ENCODE measurements around the gene MYO5A. TPM values are rescaled to one million over a fixed set of nuclear protein-coding genes. Genes with fewer than 3 reads are reported as not detected.

The MYO5A gene
- total and polyA plus RNA-seq, 2 donors (not counting 1 experiment from before 2014, with no cell fraction given) = 32.9 to 41.9 TPM

DNA sequence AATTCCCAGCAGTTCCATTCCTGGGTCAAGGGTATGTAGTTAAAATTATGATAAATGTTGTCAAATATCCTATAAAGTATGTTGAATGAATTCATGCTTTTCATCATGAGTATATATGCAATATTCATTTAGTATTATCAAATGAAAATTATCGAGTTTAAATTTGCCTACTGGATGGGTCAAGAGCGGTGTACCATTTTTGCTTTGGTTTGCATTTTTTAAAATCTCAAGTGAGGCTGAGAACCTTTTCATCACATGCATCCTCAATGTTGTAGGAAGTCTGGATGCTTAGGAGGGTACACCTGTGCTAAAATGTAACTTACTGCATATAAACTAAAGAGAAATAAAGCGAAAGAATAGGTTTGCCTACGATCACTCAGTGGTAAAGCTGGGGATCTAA lies 137.6 kb downstream of the MYO5A start:
- TF ChIP-seq, protein P1, sequence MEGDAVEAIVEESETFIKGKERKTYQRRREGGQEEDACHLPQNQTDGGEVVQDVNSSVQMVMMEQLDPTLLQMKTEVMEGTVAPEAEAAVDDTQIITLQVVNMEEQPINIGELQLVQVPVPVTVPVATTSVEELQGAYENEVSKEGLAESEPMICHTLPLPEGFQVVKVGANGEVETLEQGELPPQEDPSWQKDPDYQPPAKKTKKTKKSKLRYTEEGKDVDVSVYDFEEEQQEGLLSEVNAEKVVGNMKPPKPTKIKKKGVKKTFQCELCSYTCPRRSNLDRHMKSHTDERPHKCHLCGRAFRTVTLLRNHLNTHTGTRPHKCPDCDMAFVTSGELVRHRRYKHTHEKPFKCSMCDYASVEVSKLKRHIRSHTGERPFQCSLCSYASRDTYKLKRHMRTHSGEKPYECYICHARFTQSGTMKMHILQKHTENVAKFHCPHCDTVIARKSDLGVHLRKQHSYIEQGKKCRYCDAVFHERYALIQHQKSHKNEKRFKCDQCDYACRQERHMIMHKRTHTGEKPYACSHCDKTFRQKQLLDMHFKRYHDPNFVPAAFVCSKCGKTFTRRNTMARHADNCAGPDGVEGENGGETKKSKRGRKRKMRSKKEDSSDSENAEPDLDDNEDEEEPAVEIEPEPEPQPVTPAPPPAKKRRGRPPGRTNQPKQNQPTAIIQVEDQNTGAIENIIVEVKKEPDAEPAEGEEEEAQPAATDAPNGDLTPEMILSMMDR (conservative IDR thresholded peaks at IDR 0.05 in 1 of 2, IDR thresholded peaks at IDR 0.05 in 1 of 2; ENCODE audit: low read depth in 1 of 2, low read length in 2 of 2) = no peak
- no peak for TF ChIP-seq EZH2 (IDR thresholded peaks at IDR 0.05; ENCODE audit: low read length, missing control alignments)
- H3K9ac ChIP-seq (ENCODE audit: insufficient read depth, low read length) = no peak overlapping the region
- H3K27me3 ChIP-seq (ENCODE audit: control insufficient read depth, insufficient read depth, low read length) = no peaks in the 10 kb centered on the region
- H3K36me3 ChIP-seq (ENCODE audit: control insufficient read depth, insufficient read depth, low read length) = no peaks in the 10 kb centered on the region
- no peaks in the 10 kb centered on the region for H3K79me2 ChIP-seq (ENCODE audit: control insufficient read depth, insufficient read depth, low read length)
- H3K4me1 ChIP-seq (ENCODE audit: control insufficient read depth, extremely low read depth, insufficient read depth, low read length) = no peaks in the 10 kb centered on the region
- DNase-seq (ENCODE audit: low read depth in 2 of 2) = no peak
- H2AFZ ChIP-seq (ENCODE audit: low read length) = no peak overlapping the region
- no peak overlapping the region for H3K4me3 ChIP-seq (replicated peaks in 1 of 4; ENCODE audit: control extremely low read depth in 1 of 4, insufficient read depth in 1 of 4, low read depth in 3 of 4, low read length in 4 of 4)
- H4K20me1 ChIP-seq (ENCODE audit: control insufficient read depth, extremely low read depth, insufficient read depth, low read length) = no peaks in the 10 kb centered on the region
- H3K27ac ChIP-seq (ENCODE audit: insufficient read depth, low read length) = no peak overlapping the region
- H3K4me2 ChIP-seq (ENCODE audit: extremely low read depth, insufficient read depth, low read length) = no peak overlapping the region
- H3K9me3 ChIP-seq (ENCODE audit: control insufficient read depth, insufficient read depth, low read depth, low read length) = no peaks in the 10 kb centered on the region

DNA sequence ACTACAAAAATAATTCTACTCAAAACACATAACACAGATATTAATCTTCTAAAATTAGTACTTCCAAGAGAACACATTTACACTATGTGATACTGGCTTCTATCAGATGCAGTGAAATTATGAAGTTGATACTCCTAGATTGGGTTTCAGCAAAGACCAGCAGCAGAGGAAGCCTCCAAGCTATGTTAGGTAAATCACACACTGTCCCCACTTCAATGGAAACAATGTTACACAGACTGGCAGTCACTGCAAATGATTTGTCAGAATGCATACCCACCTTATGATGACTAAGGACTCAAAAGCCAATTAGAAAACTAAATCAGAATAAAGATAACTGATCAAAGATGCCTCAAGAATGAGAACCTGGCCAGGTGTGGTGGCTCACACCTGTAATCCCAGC lies 143.0 kb downstream of the MYO5A start:
- no peak for DNase-seq (ENCODE audit: low read depth in 2 of 2)
- TF ChIP-seq, protein P1 (conservative IDR thresholded peaks at IDR 0.05 in 1 of 2, IDR thresholded peaks at IDR 0.05 in 1 of 2; ENCODE audit: low read depth in 1 of 2, low read length in 2 of 2) = no peak
- no peak for TF ChIP-seq EZH2 (IDR thresholded peaks at IDR 0.05; ENCODE audit: low read length, missing control alignments)

DNA sequence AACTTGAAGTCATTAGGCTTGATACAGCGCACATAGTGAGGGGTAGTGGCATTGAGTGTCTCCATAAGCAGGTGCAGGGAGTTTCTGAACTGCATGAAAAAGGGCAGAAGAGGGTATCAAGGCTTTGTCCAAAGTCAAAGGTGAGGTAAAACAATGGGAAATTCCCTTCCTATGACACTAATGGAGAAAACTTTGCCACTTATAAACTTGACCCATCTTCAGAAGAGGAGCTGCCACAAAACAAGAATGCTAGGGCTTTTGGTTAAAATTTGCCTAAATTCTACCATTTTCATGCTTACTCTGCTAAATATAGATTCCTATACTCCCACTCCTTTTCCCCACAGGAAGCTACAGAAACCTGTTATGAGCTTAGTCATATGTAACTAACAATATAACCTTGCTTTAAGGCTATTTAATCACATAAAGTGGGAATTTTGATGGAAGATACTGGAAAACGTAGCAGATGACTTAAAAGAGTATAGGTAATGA lies 145.5 kb downstream of the MYO5A start:
- H3K4me1 ChIP-seq (ENCODE audit: control insufficient read depth, extremely low read depth, insufficient read depth, low read length) = no peaks in the 10 kb centered on the region
- H2AFZ ChIP-seq (ENCODE audit: low read length) = no peak overlapping the region
- H3K79me2 ChIP-seq (ENCODE audit: control insufficient read depth, insufficient read depth, low read length) = no peaks in the 10 kb centered on the region
- H3K27me3 ChIP-seq (ENCODE audit: control insufficient read depth, insufficient read depth, low read length) = no peaks in the 10 kb centered on the region
- no peaks in the 10 kb centered on the region for H3K9me3 ChIP-seq (ENCODE audit: control insufficient read depth, insufficient read depth, low read depth, low read length)
- peak in 1 of 2 donors; percentile 48 for DNase-seq (ENCODE audit: low read depth in 2 of 2)
- TF ChIP-seq, protein P1 (conservative IDR thresholded peaks at IDR 0.05 in 1 of 2, IDR thresholded peaks at IDR 0.05 in 1 of 2; ENCODE audit: low read depth in 1 of 2, low read length in 2 of 2) = no peak
- no peak for TF ChIP-seq EZH2 (IDR thresholded peaks at IDR 0.05; ENCODE audit: low read length, missing control alignments)
- H4K20me1 ChIP-seq (ENCODE audit: control insufficient read depth, extremely low read depth, insufficient read depth, low read length) = no peaks in the 10 kb centered on the region
- H3K36me3 ChIP-seq (ENCODE audit: control insufficient read depth, insufficient read depth, low read length) = no peaks in the 10 kb centered on the region
- no peak overlapping the region for H3K9ac ChIP-seq (ENCODE audit: insufficient read depth, low read length)
- H3K4me3 ChIP-seq (replicated peaks in 1 of 4; ENCODE audit: control extremely low read depth in 1 of 4, insufficient read depth in 1 of 4, low read depth in 3 of 4, low read length in 4 of 4) = no peak overlapping the region
- no peak overlapping the region for H3K4me2 ChIP-seq (ENCODE audit: extremely low read depth, insufficient read depth, low read length)
- no peak overlapping the region for H3K27ac ChIP-seq (ENCODE audit: insufficient read depth, low read length)

More for the DNA sequence above, 143.0 kb downstream of the MYO5A start:
- Histone ChIP-seq H4K20me1 (ENCODE audit: control insufficient read depth, extremely low read depth, insufficient read depth, low read length) (no peaks in the 10 kb centered on the region), H2AFZ (ENCODE audit: low read length) (no peak overlapping the region), H3K9me3 (ENCODE audit: control insufficient read depth, insufficient read depth, low read depth, low read length) (no peaks in the 10 kb centered on the region), H3K27me3 (ENCODE audit: control insufficient read depth, insufficient read depth, low read length) (no peaks in the 10 kb centered on the region), H3K79me2 (ENCODE audit: control insufficient read depth, insufficient read depth, low read length) (no peaks in the 10 kb centered on the region), H3K9ac (ENCODE audit: insufficient read depth, low read length) (no peak overlapping the region), H3K4me2 (ENCODE audit: extremely low read depth, insufficient read depth, low read length) (no peak overlapping the region), H3K36me3 (ENCODE audit: control insufficient read depth, insufficient read depth, low read length) (no peaks in the 10 kb centered on the region), H3K27ac (ENCODE audit: insufficient read depth, low read length) (no peak overlapping the region), H3K4me1 (ENCODE audit: control insufficient read depth, extremely low read depth, insufficient read depth, low read length) (no peaks in the 10 kb centered on the region), H3K4me3 (replicated peaks in 1 of 4; ENCODE audit: control extremely low read depth in 1 of 4, insufficient read depth in 1 of 4, low read depth in 3 of 4, low read length in 4 of 4) (no peak overlapping the region)

Measured in fibroblast of lung (primary cell).